ENCODE measurements around the gene DDX41. TPM values are rescaled to one million over a fixed set of nuclear protein-coding genes. Genes with fewer than 3 reads are reported as not detected.
A peak's percentile ranks its signal among the peaks of the same experiment; 100 is the strongest.
"Not testable (repeated sequence)": the region's sequence is repeated elsewhere in the genome, so short reads cannot be mapped to it uniquely, and the experiment has no call there.

The DDX41 gene
- total RNA-seq, 4 donors from 2014 or later, result 63.4 to 96.5 (median 76.2) TPM

DNA sequence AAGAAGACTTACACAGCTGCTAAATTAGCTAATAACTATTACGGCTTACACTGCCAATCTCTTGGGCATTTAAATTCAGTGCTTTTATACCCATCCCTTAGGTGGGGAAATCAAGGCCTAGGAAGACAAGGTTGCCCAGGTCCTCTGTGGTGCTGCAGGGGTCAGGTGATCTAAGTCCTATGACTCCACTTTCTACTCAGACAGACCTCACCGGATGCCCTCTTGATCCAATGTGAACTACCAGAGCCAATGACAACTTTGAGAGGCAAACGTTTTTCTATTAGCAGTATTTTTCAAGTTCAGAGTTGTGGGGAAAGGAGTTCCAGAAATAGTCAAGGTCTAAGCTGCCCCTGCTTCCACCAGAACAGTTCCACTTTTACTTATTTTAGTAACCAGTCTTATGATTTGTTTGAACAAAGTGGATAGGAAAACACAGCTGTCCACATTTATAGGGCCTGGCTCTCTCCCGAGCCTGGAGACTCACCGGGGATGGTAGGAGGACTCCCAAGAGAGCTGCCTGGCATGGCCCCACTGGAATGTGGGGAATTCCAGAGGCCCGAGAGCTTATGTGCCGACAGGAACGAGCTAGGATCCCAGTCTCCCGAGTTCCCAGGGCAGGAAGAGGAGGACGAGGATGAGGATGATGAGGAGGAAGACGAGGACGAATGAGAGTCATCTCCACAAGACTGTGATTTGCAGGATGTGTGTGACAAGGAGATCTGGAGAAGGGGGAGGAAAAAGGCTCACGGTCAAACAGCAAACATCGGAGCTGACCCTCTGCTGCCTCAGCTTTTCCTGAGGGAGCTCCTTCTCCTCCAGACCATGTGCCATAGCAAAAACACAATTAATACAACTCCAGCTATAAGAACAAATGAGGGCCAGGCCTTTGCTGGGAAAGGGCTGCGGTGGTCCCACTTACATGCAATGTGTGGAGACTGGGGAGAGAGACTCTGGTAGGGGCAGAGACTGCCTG, 20.9 kb upstream of the DDX41 start:
- Histone ChIP-seq H3K27me3 (no peaks in the 10 kb centered on the region), H3K9me3 (no peaks in the 10 kb centered on the region), H3K36me3 (peaks cover 7 to 63% (median 21%) of the 10 kb centered on the region in 3 donors), H3K4me1 (peaks cover 21 to 62% (median 39%) of the 10 kb centered on the region in 3 donors), H3K4me3 (no peak overlapping the region), H3K27ac (peak overlapping the region; percentile 36 to 64 (median 46))
- TF ChIP-seq, protein P1, sequence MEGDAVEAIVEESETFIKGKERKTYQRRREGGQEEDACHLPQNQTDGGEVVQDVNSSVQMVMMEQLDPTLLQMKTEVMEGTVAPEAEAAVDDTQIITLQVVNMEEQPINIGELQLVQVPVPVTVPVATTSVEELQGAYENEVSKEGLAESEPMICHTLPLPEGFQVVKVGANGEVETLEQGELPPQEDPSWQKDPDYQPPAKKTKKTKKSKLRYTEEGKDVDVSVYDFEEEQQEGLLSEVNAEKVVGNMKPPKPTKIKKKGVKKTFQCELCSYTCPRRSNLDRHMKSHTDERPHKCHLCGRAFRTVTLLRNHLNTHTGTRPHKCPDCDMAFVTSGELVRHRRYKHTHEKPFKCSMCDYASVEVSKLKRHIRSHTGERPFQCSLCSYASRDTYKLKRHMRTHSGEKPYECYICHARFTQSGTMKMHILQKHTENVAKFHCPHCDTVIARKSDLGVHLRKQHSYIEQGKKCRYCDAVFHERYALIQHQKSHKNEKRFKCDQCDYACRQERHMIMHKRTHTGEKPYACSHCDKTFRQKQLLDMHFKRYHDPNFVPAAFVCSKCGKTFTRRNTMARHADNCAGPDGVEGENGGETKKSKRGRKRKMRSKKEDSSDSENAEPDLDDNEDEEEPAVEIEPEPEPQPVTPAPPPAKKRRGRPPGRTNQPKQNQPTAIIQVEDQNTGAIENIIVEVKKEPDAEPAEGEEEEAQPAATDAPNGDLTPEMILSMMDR (IDR thresholded peaks at IDR 0.05), result no peak
- TF ChIP-seq POLR2A (IDR thresholded peaks at IDR 0.05), result no peak
- no peak for DNase-seq
- 21 to 28% methylated on average over 10 to 15 of the region's 15 CpGs for WGBS, 2 donors
- intact Hi-C loops (cut with DNase I), result no loop called here

DNA sequence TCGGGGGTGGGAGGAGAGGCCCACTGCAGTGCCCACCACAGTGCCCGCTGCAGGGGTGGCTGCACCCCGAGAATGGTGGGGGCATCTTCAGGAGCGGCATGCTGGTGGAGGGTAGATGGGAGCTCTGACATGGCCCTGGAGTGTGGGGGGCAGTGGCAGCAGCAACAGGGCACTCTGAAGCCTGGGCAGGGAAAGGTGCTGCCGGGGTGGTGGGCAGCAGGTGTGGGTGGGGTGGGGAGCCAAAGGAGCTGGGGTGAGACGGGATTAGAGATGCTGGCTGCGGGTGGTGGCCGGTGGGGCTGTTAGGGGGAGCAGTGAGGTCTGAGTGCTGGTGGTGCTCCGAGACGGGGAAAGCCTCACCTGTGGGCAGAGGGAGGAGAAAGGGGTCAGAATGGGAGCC, 19.6 kb upstream of the DDX41 start:
- DNase-seq, result no peak
- 89 to 96% methylated on average over 9 of the region's 10 CpGs for WGBS, 2 donors
- intact Hi-C loops (cut with DNase I), result no loop called here
- TF ChIP-seq POLR2A (IDR thresholded peaks at IDR 0.05), result no peak
- TF ChIP-seq, protein P1 (IDR thresholded peaks at IDR 0.05), result no peak
- peak overlapping the region in 1 of 4 donors; percentile 40 for H3K27ac ChIP-seq
- no peaks in the 10 kb centered on the region for H3K9me3 ChIP-seq
- no peak overlapping the region for H3K4me3 ChIP-seq
- peaks cover 7 to 76% (median 34%) of the 10 kb centered on the region in 3 donors for H3K36me3 ChIP-seq
- H3K4me1 ChIP-seq, result peaks cover 28 to 68% (median 42%) of the 10 kb centered on the region in 3 donors
- H3K27me3 ChIP-seq, result no peaks in the 10 kb centered on the region

DNA sequence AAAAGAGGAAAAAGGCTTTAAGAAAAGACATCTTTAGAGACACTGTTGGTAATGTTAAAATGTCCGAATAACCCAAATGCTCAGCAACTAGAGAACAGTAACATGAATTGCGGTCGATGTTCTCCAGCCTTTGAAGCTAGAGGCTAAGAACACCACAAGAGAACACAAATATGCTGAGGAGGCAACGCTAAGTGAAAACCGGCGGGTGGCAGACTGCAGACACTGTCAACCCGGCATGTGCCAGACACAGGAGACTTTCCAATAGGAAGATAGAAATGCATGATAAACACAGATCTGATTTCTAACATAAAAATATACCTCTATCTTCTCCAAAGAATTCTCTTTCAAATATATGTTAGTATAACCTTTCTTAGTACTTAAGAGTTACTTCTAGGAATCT, 18.4 kb upstream of the DDX41 start:
- no peak for DNase-seq

DNA sequence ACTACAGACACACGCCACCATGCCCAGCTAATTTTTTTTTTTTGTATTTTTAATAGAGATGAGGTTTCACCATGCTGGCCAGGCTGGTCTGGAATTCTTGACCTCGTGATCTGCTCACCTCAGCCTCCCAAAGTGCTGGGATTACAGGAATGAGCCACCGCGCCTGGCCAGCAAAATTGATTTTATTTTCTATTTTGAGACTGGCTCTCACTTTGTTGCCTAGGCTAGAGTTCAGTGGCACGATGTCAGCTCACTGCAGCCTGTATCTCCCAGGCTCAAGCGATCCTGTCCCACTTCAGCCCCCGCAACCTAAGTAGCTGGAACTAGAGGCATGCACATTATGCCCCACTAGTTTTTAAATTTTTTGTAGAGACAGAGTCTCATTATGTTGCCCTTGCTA, 17.7 kb upstream of the DDX41 start:
- intact Hi-C loops (cut with DNase I); DNase-seq; H3K4me3 ChIP-seq; H3K9me3 ChIP-seq; H3K27ac ChIP-seq; H3K27me3 ChIP-seq: not testable (repeated sequence)
- Histone ChIP-seq H3K4me1 (peaks cover 24 to 68% (median 49%) of the 10 kb centered on the region in 3 donors), H3K36me3 (peaks cover 7 to 96% (median 42%) of the 10 kb centered on the region in 3 donors)
- WGBS, 2 donors, result 97 to 98% methylated on average over 5 to 7 of the region's 7 CpGs

More for the DNA sequence above, 18.4 kb upstream of the DDX41 start:
- 92 to 93% methylated on average over 7 of the region's 7 CpGs for WGBS, 2 donors
- intact Hi-C loops (cut with DNase I), result no loop called here
- TF ChIP-seq, protein P1 (IDR thresholded peaks at IDR 0.05), result no peak
- no peak for TF ChIP-seq POLR2A (IDR thresholded peaks at IDR 0.05)
- Histone ChIP-seq H3K36me3 (peaks cover 7 to 89% (median 39%) of the 10 kb centered on the region in 3 donors), H3K27me3 (no peaks in the 10 kb centered on the region), H3K9me3 (no peaks in the 10 kb centered on the region), H3K27ac (no peak overlapping the region), H3K4me1 (peaks cover 28 to 68% (median 50%) of the 10 kb centered on the region in 3 donors), H3K4me3 (no peak overlapping the region)

DNA sequence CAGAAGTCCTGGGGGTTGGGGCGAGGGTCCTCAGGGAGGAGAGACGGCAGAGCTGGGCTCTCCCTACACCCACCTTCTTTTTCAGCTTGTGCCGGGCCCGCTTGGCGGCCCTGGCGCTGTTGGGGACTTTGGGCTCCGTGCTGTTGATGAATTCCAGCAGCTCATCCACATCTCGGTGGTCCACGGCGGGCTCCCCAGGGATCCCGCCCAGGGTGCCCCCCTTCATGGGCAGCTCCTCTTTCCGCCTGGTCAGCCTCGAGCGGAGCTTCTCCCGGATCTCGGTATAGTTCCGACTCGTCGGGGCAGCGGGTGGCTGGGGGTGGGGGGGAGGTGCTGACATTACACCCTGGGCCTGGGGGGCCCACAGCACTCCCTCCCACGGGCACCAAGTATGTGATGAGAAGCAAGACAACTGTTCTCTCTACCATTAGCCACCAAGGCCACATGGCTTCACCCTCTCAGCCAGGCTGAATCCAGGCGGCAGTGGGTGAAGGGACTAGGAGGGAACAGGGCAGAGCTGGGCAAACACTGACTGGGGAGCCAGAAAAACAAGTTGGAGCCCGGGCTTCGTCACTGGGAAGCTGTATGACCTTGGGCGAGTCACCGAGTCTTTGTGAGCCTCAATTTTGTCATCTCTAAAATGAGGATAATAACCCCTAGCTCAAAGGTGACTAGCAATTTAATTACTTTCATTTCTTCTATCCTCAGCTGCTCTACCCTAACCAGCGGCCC, 14.6 kb upstream of the DDX41 start:
- no peaks in the 10 kb centered on the region for H3K27me3 ChIP-seq
- no peak for DNase-seq
- H3K4me1 ChIP-seq, result peaks cover 7 to 44% (median 22%) of the 10 kb centered on the region in 3 donors
- no peak overlapping the region for H3K4me3 ChIP-seq
- intact Hi-C loops (cut with DNase I), result no loop called here
- H3K27ac ChIP-seq, result peak overlapping the region in 3 of 4 donors; percentile 58 to 70 (median 60)
- TF ChIP-seq, protein P1 (IDR thresholded peaks at IDR 0.05), result no peak
- no peak for TF ChIP-seq POLR2A (IDR thresholded peaks at IDR 0.05)
- 60 to 63% methylated on average over 6 to 7 of the region's 27 CpGs for WGBS, 2 donors
- H3K36me3 ChIP-seq, result peaks cover 4 to 100% (median 49%) of the 10 kb centered on the region in 3 donors
- H3K9me3 ChIP-seq, result no peaks in the 10 kb centered on the region

All from esophagus squamous epithelium (tissue), 5 donors.